ENCODE measurements around the gene GPR62.

GPR62 gene

GRCh38 chr3:51994530-51994929 is 39.3 kb downstream of the GPR62 start:
- no peak for FAIRE-seq

- peak; percentile 95 for FAIRE-seq
These were observed 40.4 kb downstream of the GPR62 start, which contains the start of gene RPL29 for GRCh38 chr3:51995346-51996163. RPL29 (minus strand) TSS chr3:51995895; CDS start chr3:51995461, 434 bp downstream.

- no peak for FAIRE-seq
These were observed 42.0 kb downstream of the GPR62 start for GRCh38 chr3:51997172-51997571.

DNA sequence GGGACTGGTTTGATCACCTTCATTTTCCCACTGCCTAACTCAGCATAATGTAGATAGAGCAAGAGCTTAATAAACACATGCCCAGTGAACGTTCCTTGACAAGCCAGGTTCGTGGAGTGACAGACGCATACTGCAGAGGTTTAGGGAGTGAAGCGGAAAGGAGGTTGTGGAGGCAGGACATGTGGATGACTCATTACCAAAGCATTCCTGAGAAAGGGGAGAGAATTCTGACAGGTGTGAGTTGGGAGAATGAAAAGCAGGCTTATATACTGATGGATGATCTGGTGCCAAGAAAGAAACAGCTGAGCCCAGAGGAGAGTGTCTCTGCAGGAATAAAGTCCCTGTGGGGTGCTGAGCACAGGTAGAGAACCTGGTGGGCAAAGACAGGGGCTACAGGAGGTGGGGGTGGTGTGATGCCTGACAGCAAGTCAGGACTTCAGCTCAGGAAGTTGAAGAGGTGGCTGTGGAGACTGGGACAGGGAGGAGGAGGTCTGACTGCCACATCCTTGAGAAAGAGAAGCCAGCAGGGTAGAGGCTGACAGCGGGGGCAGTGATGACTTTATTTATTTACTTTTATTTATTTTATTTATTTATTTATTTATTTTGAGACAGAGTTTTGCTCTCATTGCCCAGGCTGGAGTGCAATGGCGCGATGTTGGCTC is 42.9 kb downstream of the GPR62 start:
- FAIRE-seq: no peak

- FAIRE-seq: no peak
These were observed 43.6 kb downstream of the GPR62 start for GRCh38 chr3:51998774-51999173.

- no peak for FAIRE-seq
These were observed 44.7 kb downstream of the GPR62 start for GRCh38 chr3:51999846-52000245.

DNA sequence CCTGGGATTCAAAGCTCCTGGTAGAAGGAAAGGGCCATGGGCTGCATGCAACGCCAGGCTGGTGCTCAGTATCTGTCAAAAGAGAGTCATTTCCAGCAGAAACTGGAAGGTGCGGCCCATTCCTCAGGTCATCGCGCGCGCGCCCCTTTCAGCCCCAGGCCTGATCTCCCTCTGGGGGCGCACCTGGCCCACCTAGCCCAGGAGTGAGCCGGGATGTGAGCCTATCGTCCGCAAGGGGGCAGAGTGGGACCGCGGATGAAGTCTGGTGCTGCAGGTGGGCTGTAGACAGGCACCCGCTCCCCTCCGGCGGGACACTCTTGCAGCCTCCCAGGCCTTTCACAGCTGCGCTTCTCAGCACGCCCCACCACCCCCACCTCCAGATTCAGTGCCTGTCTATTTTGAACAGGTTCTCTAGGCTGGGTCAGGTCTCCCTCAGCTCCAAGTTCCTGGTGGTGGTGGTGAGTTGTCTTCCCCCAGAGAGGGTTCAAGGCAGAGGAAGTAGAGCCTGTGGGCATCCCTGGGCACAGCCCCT is 46.3 kb downstream of the GPR62 start:
- FAIRE-seq: no peak

GRCh38 chr3:52002748-52003147 is 47.6 kb downstream of the GPR62 start:
- FAIRE-seq: no peak

DNA sequence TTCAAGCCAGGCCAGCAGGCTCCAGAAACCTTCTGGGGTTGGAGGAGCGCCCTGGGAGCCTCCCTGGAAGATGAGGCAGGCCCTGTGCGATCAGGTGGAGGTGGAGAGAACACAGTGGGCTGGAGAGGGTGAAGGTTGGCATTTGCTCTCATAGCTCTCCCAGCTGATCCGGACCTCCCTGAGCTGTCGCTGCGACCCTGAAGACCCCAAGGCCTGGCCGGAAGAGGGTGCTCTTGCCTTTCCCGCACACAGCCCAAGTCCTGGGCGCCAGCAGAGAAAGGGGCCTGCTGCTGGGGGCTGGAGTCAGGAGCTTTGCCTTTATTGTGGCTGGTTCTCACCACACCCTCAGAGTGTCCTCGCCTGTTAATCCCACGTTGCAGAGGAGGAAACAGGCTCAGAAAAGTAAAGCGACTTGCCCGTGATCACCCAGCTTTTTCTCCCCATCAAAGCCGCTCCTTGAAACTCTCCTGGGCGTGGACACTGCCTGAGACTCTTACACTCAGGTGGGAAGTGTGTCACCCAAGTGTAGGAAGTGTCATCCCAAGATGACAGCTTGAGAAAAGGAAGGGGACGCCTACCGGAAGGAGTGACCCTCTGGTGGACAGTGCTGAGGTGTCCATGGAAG is 49.1 kb downstream of the GPR62 start:
- no peak for FAIRE-seq

DNA sequence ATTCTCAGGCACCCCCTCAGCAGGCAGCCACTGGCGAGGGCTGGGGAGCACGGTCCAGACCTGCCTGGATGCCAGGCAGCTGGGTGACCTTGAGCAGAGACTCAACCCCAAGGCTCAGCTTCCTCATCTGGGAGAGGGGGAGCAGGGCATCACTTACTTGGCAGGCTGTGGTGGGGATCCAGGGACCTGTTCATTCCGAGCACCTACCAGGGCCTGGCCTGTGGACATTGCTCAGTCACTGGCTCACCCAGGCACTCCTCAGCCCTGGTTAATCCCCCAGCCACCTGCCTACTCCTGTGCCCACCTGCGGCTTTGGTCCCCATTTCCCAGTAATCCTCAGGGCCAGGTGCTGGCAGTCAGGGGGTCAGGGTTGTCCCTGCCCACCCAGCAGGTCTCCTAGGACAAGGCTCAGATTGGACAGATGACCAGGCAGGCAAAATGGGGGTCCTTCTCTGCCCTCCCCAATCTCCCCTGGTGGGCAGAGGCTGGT is 49.8 kb downstream of the GPR62 start:
- no peak for FAIRE-seq

- FAIRE-seq: no peak
These were observed 50.4 kb downstream of the GPR62 start for GRCh38 chr3:52005571-52005986.

DNA sequence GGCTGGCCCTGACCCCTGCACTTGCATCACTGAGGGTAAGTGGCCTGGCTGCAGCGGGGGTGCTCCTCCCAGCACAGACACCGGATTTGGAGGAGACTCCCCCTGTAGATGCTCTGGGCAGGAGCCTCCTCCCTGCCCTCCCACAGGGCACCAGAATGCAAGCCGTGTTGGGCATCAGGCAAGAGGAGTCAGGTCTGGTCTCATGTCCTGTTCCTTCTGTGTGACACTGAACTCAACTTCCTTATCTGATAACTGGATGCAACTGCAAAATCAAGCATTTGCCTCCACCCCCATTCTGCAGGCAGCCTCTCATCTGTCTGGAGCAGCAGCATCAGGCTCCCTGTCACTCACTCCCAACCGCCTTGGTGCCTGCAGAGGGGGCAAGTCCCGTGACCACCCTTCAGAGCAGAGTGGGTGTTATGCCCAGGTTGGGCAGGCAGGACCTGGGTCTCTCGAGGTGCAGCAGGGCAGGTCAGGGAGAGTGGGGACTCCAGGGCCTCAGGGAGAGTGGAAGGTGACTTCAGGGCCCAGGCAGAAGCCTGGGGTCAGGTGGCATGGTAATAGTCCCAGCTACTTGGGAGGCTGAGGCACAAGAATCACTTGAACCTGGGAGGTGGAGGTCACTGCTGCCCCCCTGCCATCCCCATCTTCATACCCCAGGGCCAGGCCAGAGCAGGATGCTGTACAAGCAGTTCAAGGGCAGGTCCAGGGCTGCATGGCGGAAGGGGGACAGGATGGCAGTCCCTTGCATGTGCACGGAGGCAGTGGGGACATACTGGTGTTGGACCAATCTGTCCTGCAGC is 51.0 kb downstream of the GPR62 start:
- FAIRE-seq: no peak

- FAIRE-seq: no peak
These were observed 51.6 kb downstream of the GPR62 start for GRCh38 chr3:52006820-52007133.
